ENCODE measurements around the gene ADGRB2.

- TF ChIP-seq CTCF (IDR thresholded peaks at IDR 0.05) (no peak), POLR2A (IDR thresholded peaks at IDR 0.05) (no peak)
These were observed 10.4 kb upstream of the ADGRB2 start for GRCh38 chr1:31774495-31774894.
